ENCODE results near the gene ACSF3. TPM values are rescaled to one million over a fixed set of nuclear protein-coding genes. Genes with fewer than 3 reads are reported as not detected.

Gene ACSF3
- polyA plus RNA-seq, 3 donors: 29.7 to 38.0 (median 30.8) TPM

DNA sequence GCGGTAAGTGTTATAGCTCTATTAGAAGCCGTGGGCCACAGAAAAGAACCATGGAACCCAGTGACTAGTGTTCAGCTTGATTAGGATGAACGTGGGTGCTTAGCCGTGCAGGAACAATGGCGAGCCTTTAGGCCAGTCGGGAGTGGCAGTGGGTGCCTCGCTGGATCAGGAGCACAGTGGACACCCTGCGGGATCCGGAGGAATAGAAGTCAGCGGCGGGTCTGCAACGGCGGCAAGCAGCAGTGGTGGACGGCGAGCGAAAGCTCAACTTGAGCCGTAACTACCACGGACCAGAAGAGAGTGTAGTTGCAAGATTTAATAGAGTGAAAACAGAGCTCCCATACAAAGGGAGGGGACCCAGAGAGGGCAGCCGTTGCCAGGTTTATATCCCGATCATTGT is 40.6 kb downstream of the ACSF3 start:
- no peak for DNase-seq (ENCODE audit: extremely low read depth in 1 of 11, low read depth in 9 of 11, low spot score in 4 of 11)

GRCh38 chr16:89135166-89135565 is 41.5 kb downstream of the ACSF3 start:
- no peak for DNase-seq (ENCODE audit: extremely low read depth in 1 of 11, low read depth in 9 of 11, low spot score in 4 of 11)

- DNase-seq (ENCODE audit: extremely low read depth in 1 of 11, low read depth in 9 of 11, low spot score in 4 of 11): no peak
These were observed 42.5 kb downstream of the ACSF3 start for GRCh38 chr16:89135971-89136765.

DNA sequence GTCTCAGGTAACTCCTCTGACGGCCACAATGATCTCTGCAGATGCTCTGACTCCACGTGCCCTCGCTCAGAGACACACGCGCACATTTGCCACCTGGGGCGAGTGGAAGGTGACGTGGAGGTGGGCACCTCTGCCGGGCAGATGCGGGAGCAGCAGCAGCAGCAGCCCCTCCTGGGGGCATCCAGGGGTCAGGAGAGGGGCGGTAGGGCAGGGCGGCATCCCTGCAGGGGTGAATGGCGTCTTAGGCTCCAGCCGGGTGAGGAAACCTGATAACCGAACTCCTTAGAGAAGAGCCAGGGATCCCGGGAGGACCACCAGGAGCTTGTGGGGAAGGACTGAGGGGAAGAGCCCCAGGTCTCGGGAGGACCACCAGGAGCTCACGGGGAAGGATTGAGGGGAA is 43.3 kb downstream of the ACSF3 start:
- no peak for DNase-seq (ENCODE audit: extremely low read depth in 1 of 11, low read depth in 9 of 11, low spot score in 4 of 11)

DNA sequence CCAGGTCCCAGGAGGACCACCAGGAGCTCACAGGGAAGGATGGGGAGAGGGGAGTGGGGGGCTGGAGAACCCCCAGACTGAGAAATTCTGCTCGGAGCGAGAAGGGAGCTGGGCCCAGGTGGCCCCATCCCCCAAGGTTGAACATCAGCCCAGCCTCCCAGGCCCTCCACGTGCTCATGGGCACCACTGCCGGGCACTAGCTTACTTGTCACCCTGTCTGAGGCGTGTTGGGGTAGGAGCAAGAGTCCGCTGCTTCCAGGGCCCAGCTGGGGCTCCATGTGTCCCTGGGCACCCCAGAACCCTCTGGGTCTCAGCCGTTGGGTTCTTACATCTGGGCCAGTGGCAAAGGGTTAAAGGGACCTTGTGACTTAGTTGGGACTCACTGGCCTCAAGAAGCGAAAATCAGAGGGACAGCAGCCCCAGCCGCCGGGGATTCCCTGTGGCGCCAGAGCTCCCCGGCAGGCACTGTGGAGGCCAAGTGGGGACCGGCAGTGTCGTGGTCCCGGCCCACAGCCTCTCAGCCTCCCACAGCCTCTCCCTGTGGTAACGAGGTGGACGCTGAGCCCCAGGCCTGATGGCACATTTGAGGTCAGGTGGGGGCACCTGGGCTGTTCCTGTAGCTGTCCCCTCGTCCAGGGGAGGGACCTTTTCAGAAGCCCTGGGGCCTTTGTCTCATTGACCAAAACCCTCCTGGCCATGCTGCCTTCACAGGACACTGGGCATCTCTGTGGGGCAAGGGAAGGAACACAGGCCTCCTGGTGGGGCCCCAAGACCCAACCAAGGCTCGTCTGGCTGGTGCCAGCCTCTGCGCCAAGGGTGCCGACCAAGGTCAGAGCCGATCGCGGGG is 44.2 kb downstream of the ACSF3 start:
- DNase-seq (ENCODE audit: extremely low read depth in 1 of 11, low read depth in 9 of 11, low spot score in 4 of 11): no peak

GRCh38 chr16:89138513-89138795 is 44.8 kb downstream of the ACSF3 start:
- no peak for DNase-seq (ENCODE audit: extremely low read depth in 1 of 11, low read depth in 9 of 11, low spot score in 4 of 11)

DNA sequence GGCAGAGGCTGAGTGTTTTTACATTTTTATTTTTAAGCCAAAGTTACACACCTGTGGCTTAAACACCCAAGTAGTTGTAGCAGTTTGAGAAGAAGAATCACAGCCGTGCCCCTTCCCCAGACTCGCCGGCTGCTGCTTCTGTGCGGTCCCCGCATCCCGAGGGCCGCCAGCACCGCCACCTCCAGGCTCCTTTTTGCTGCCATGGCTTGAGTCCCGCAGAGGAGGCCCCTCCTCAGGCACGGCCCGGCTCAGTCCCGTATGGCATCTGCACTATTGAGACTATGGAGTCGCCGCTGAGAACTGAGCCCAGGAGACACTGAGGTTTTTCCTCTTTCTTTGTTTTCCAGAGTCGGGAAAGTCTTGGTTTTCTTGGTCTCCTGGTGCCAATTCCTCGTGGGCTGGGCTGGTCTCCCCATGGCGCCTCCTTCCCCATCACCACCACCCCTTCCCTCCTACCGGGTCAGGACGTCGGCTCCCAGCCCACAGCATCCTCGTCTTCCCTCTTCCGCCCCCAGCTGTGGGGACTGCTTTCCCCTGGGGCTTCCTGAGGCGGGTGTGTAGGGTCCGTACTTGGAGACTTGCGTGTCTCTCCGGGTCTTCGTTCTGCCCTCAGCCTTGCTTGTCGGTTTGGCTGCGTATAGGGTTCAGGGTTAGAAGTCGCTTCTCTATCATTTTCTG is 45.3 kb downstream of the ACSF3 start:
- no peak for DNase-seq (ENCODE audit: extremely low read depth in 1 of 11, low read depth in 9 of 11, low spot score in 4 of 11)

- no peak for DNase-seq (ENCODE audit: extremely low read depth in 1 of 11, low read depth in 9 of 11, low spot score in 4 of 11)
These were observed 46.3 kb downstream of the ACSF3 start for GRCh38 chr16:89139907-89140361.

GRCh38 chr16:89140401-89140800 is 46.7 kb downstream of the ACSF3 start:
- no peak for DNase-seq (ENCODE audit: extremely low read depth in 1 of 11, low read depth in 9 of 11, low spot score in 4 of 11)

DNA sequence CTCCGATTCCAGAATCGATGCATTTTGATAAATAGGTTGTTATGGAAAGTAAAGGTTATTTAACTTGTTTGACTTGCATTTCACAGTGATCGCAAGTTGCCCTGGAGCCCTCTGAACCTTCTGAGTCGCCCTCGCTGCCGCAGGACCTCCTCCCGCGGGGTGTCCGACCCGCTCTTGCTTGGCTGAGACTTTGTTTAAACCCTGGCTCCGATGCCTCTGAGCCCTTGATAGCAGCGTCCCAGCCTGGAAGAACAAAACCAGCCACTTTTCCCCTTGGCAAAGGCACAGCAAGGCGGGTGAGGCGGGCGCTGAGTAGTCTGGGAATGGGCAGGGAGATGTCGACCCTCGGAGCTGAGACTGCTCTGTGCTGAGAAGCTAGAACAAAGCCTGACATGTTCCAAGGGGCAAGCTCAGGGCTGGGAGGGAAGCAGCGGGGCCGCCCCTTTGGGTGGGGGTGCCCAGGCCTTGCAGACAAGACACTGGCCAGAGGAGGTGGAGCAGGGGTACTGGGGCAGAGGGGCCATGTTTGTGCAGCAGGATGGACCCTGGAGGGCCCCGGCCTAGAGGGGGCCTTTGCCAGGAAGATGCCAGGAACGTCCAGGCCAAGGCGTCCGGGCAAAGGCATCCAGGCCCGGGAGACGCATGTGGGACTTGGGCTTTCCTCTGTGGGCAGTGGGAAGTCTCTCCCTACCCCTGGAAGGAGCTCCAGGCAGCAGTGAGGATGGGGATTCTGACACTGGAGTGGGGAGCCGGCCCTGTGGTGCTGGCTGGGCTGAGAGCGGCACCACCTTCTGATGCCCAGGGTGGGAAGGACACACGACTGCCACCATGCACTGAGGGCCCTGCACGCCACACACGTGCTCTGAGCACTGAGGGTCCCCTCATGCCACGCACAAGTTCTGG is 47.6 kb downstream of the ACSF3 start:
- no peak for DNase-seq (ENCODE audit: extremely low read depth in 1 of 11, low read depth in 9 of 11, low spot score in 4 of 11)

- DNase-seq (ENCODE audit: extremely low read depth in 1 of 11, low read depth in 9 of 11, low spot score in 4 of 11): no peak
These were observed 48.2 kb downstream of the ACSF3 start for GRCh38 chr16:89141884-89142267.

DNA sequence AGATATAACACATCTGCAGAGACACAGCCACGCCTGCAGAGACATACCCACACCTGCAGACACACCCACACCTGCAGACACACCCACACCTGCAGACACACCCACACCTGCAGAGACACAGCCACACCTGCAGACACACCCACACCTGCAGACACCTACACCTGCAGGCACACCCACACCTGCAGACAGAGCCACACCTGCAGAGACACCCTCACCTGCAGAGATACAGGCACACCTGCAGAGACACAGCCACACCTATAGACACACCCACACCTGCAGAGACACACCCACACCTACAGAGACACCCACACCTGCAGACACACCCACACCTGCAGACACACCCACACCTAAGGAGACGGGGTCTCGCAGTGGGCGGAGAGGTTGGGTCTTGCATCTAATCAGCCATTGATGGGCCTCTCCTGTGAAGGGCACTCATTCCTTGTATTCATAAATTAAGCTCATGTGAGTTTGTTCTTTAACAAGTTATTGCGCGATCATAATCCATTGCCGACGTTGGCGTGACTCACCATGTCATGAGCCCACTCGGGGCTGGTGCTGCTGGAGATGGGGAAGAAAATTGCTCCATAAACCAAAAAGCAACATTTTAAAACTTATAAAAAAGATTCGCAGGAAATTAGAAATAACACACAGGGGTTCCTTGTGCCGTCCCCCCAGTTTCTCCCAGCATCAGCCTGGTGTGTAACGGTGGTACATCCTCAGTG is 49.0 kb downstream of the ACSF3 start:
- no peak for DNase-seq (ENCODE audit: extremely low read depth in 1 of 11, low read depth in 9 of 11, low spot score in 4 of 11)

DNA sequence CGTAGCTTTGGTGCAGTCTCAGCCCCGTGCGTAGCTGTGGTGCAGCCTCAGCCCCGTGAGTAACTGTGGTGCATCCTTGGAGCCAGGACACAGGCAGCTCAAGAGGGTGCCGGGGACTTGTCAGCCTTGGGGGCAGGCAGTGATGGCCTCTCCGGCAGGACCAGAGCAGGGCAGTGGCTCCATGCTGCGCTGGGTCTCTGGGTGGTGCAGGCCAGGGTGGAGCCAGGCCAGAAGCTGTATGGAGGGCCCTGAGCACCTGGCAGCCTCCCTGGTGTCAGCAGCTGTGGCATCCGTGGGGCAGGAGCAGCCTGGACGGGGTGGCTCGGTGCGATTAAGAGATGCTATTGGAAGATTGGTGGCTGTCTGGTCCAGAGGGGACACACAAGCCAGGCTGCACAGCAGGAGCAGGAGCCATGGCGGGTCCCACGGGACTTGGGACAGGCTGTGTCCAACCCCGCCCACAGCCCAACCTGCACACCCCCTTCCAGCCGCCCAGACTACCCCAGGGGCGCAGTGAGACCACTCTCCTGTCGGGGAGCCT is 49.6 kb downstream of the ACSF3 start:
- no peak for DNase-seq (ENCODE audit: extremely low read depth in 1 of 11, low read depth in 9 of 11, low spot score in 4 of 11)

DNA sequence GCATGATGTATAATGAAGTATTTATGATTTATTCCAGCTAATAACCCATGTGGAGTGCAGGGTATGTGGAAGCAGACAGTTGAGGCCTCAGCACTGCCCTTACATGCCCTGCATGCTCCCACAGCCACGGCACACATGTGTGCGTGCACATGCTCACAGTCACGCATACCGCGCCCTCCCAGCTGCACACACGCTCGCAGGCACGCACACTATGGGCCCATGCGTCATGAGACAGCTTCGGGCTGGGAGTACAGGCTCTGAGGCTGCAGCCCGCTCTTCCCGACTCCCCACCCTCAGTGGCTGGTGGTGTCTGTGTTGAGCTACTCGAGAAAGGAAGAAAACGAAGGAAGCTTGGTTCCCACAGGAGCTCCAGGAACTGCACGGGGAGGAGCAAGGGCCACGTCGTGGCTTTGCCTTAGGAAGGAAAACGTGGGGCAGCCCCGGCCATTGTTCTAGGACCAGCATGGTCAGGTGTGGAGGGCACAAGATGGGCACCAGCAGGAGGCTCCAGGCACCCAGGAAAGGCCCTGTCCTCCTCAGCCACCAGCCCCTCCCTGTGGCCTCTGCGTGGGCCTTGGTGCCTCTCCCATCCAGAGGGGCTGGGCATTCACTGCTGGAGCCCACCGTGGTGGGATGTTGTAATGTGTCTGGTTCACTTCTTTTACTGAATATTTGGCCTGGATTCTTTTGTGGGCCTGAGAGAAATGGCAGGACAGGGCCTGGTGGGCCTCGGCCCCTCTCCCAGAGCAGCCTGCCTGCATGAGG is 50.4 kb downstream of the ACSF3 start:
- DNase-seq (ENCODE audit: extremely low read depth in 1 of 11, low read depth in 9 of 11, low spot score in 4 of 11): no peak

GRCh38 chr16:89144681-89145080 is 51.0 kb downstream of the ACSF3 start:
- no peak for DNase-seq (ENCODE audit: extremely low read depth in 1 of 11, low read depth in 9 of 11, low spot score in 4 of 11)

- no peak for DNase-seq (ENCODE audit: extremely low read depth in 1 of 11, low read depth in 9 of 11, low spot score in 4 of 11)
These were observed 51.9 kb downstream of the ACSF3 start for GRCh38 chr16:89145406-89146161.

Data from renal cortex interstitium (tissue), 11 donors.